Heart right ventricle (tissue), 16 donors: Measurements from ENCODE around the gene GAB2. TPM values are rescaled to one million over a fixed set of nuclear protein-coding genes. Genes with fewer than 3 reads are reported as not detected.

Experiments
- ATAC-seq, 8 donors: fragments of 200-7000 bp; cut with Tn5 transposase; one replicate each; pipeline ENCODE4 v1.9.1; 2020; ENCODE audit warnings: mild to moderate bottlenecking in 8 of 8, moderate library complexity in 8 of 8, moderate number of reproducible peaks in 1 of 8
- DNase-seq, 2 donors: peaks; one replicate each; pipeline ENCODE4 v3.0.0-alpha.2; 2020
- H3K27ac ChIP-seq, 10 donors: fragments of 200-600 bp; sonication (generic) in 2 of 10; one replicate each; pipeline versions ENCODE4 v1.5.0 to v1.8.0; 2020 to 2022; ENCODE audit warnings: mild to moderate bottlenecking in 3 of 10
- H3K27me3 ChIP-seq, 7 donors: fragments of 200-600 bp; one replicate each; pipeline ENCODE4 v1.8.0; 2021 to 2022; ENCODE audit warnings: mild to moderate bottlenecking in 2 of 7
- H3K36me3 ChIP-seq, 9 donors: fragments of 200-600 bp; sonication (generic) in 1 of 9; one replicate each; pipeline versions ENCODE4 v1.5.0 to v1.8.0; 2020 to 2022; ENCODE audit warnings: mild to moderate bottlenecking in 2 of 9
- H3K4me1 ChIP-seq, 9 donors: fragments of 200-600 bp; sonication (generic) in 1 of 9; one replicate each; pipeline versions ENCODE4 v1.5.0 to v1.8.0; 2020 to 2022; ENCODE audit warnings: mild to moderate bottlenecking in 4 of 9
- H3K4me3 ChIP-seq, 10 donors: fragments of 200-600 bp; sonication (generic) in 2 of 10; one replicate each; pipeline versions ENCODE4 v1.5.0 to v1.8.0; 2020 to 2022; ENCODE audit warnings: mild to moderate bottlenecking in 7 of 10, moderate library complexity in 2 of 10
- H3K9me3 ChIP-seq, 11 donors: fragments of 200-600 bp in 10 of 11; sonication (generic) in 2 of 11; one replicate each; pipeline versions ENCODE4 v1.5.0 to v1.8.0; 2013 to 2022; ENCODE audit warnings: mild to moderate bottlenecking in 2 of 11, control low read depth in 1 of 11, moderate library complexity in 1 of 11
- WGBS, 2 donors: extraction: QIAGEN DNeasy Blood & Tissue Kit; methylation state at CpG; one replicate each; pipeline ENCODE4 v1.1.7; 2013; ENCODE audit warnings: inconsistent platforms in 1 of 2; 5-methylcytosine and 5-hydroxymethylcytosine counted together
- intact Hi-C, 10 donors: fragments of 100-400 bp; cut with DNase I; formaldehyde crosslinking; loops; one replicate each; pipeline versions ENCODE4 v1.11.1 to v1.14.2; 2022
- polyA plus RNA-seq, 2 donors: library from polyadenylated mRNA; stranded (reverse); fragments of 200-250 nt; gene quantifications; one replicate each; pipeline ENCODE4 v1.2.3, GENCODE V29; 2013
- total RNA-seq, 10 donors: library from RNA; stranded (reverse); fragmentation: NEBNext Ultra II Directional in 3 of 10; extraction: Animal tissue kit (Norgen Biotek cat#: 25700) in 3 of 10; gene quantifications; one replicate each; pipeline versions ENCODE4 v1.2.1 to v1.2.4, GENCODE V29; 2021 to 2023
- TF ChIP-seq, protein P1 (sequence below), 9 donors: fragments of 200-600 bp; sonication (generic) in 2 of 9; IDR thresholded peaks; one replicate each; pipeline versions ENCODE4 v1.5.0 to v1.8.0; 2021 to 2022; ENCODE audit warnings: antibody characterized with exemption in 9 of 9, mild to moderate bottlenecking in 5 of 9, moderate library complexity in 1 of 9
- donor health status: Arrhythmogenic right ventricular cardiomyopathy.
- donor health status: ischemic (EF 13 %, LVEDD 7.1; RV severe dilation, severe dysfunction).
- donor health status: healthy with polysubstance abuse.
- donor health status: DM: no; HTN: yes; CAD: no.
- donor health status: DM: no; HTN: no; CAD: no.
- donor health status: ischemic (EF 25% LVEDD 6.9; RV normal size, moderate dysfunction).
- donor health status: ischemic (EF 25% LVEDD 5.7; RV mildly dilated, moderate dysfunction).
- donor health status: healthy.
- donor health status: DM: yes; HTN: yes; CAD: no.
- donor health status: Ischemic cardiomyopathy.
- donor health status: ischemic (EF 35%, LVEDD 5.7; RV mildly dilated, moderate dysfunction).
- donor health status: nonischemic (EF 11% LVEDD 7.7; RV severe dilation, severe dysfunction).
- donor health status: DM: yes; HTN: yes; CAD: no.
- donor health status: PGD.
- donor health status: ischemic (EF 29% LVEDD 5.4; RV normal size, mild dysfunction).
- donor health status: nonischemic (EF 23%, LVEDD 6.1; RV moderate dilation, normal function).

GAB2 gene
- total and polyA plus RNA-seq, 12 donors: 5.0 to 44.6 (median 27.0) TPM

DNA sequence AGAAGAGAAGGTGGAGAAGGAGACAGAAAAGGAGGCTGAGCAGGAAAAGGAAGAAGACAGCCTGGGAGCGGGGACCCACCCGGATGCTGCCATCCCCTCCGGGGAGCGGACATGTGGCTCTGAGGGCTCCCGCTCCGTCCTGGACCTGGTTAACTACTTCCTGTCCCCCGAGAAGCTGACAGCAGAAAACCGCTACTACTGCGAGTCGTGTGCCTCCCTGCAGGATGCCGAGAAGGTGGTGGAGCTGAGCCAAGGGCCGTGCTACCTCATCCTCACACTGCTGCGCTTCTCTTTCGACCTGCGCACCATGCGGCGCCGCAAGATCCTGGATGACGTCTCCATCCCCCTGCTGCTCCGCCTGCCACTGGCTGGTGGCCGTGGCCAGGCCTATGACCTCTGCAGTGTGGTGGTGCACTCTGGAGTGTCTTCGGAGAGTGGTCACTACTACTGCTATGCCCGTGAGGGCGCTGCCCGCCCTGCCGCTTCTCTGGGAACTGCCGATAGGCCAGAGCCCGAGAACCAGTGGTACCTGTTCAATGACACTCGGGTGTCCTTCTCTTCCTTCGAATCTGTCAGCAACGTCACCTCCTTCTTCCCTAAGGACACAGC, 207.5 kb downstream of the GAB2 start:
- Histone ChIP-seq H3K36me3 (peaks cover 0 to 80% (median 17%) of the 10 kb centered on the region in 9 donors), H3K4me3 (no peak overlapping the region), H3K9me3 (no peaks in the 10 kb centered on the region), H3K4me1 (peaks cover 0 to 10% (median 0%) of the 10 kb centered on the region in 9 donors), H3K27ac (no peak overlapping the region), H3K27me3 (no peaks in the 10 kb centered on the region)
- no peak for ATAC-seq
- 87 to 90% methylated on average over 31 of the region's 31 CpGs for WGBS, 2 donors
- TF ChIP-seq, protein P1, sequence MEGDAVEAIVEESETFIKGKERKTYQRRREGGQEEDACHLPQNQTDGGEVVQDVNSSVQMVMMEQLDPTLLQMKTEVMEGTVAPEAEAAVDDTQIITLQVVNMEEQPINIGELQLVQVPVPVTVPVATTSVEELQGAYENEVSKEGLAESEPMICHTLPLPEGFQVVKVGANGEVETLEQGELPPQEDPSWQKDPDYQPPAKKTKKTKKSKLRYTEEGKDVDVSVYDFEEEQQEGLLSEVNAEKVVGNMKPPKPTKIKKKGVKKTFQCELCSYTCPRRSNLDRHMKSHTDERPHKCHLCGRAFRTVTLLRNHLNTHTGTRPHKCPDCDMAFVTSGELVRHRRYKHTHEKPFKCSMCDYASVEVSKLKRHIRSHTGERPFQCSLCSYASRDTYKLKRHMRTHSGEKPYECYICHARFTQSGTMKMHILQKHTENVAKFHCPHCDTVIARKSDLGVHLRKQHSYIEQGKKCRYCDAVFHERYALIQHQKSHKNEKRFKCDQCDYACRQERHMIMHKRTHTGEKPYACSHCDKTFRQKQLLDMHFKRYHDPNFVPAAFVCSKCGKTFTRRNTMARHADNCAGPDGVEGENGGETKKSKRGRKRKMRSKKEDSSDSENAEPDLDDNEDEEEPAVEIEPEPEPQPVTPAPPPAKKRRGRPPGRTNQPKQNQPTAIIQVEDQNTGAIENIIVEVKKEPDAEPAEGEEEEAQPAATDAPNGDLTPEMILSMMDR (IDR thresholded peaks at IDR 0.05): no peak
- DNase-seq: no peak
- intact Hi-C loops: no loop called here

DNA sequence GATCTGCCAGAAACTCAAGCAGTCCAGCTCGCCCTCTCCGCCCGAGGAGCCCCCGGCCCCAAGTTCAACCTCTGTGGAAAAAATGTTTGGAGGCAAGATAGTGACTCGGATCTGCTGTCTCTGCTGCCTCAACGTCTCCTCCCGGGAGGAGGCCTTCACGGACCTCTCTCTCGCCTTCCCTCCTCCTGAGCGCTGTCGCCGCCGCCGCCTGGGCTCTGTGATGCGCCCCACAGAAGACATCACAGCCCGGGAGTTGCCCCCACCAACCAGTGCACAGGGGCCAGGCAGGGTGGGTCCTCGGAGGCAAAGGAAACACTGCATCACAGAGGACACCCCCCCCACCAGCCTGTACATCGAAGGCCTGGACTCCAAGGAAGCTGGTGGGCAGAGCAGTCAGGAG, 208.1 kb downstream of the GAB2 start:
- no peak for ATAC-seq
- Histone ChIP-seq H3K27ac (no peak overlapping the region), H3K9me3 (no peaks in the 10 kb centered on the region), H3K4me1 (peaks cover 0 to 10% (median 0%) of the 10 kb centered on the region in 9 donors), H3K27me3 (no peaks in the 10 kb centered on the region), H3K36me3 (peaks cover 0 to 77% (median 12%) of the 10 kb centered on the region in 9 donors), H3K4me3 (no peak overlapping the region)
- intact Hi-C loops: no loop called here
- TF ChIP-seq, protein P1 (IDR thresholded peaks at IDR 0.05): no peak
- no peak for DNase-seq
- WGBS, 2 donors: 84 to 89% methylated on average over 18 of the region's 18 CpGs

DNA sequence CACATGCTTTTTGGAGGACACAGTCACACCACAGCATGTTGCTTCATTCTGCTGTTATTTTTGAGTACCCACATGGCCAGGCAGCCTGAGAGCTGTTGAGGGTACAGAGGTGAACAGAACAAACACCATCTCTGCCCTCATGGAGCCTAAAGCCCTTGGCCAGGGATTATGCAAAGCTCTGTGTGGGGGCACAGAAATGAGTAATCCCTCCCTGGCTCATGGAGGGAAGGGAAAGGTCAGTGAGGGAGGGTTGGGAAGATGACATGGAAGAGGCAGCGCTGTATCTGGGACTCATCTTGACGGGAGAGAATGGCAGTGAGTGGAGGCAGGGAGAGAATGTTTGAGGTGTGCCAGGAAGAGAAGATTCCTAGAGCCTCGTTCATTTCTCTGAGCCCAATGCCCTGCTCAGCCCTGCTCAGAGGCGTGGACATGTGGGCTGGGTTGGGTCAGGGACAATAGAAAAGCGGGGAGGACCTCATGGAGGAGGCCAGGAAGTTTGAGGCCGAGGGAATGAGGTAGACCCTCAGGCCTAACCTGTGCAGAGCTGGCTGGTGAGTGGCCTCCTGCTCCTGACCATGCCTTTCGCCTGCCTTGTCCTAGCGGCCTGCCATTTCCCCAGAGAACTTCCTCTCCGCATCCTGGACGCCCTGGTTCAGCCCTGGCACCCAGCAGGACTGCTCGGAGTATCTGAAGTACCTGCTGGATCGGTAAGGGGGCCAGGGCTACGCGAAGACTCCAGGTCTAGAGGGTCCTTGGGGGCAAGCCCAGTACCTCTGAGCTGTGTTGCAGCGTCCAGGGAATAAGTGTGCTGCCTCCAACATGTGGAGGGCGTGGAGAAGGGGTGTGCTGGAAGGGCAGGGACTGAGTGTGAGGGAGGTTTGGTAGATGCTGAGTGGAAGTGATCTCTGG, 209.1 kb downstream of the GAB2 start:
- Histone ChIP-seq H3K4me1 (peaks cover 0 to 10% (median 0%) of the 10 kb centered on the region in 9 donors), H3K27ac (no peak overlapping the region), H3K4me3 (no peak overlapping the region), H3K27me3 (no peaks in the 10 kb centered on the region), H3K36me3 (peaks cover 0 to 71% (median 12%) of the 10 kb centered on the region in 9 donors), H3K9me3 (no peaks in the 10 kb centered on the region)
- DNase-seq (no peak), ATAC-seq (peak in 4 of 8 donors; percentile 10 to 39 (median 20))
- 94 to 95% methylated on average over 16 of the region's 16 CpGs for WGBS, 2 donors
- intact Hi-C loops: no loop called here
- TF ChIP-seq, protein P1 (IDR thresholded peaks at IDR 0.05): no peak

DNA sequence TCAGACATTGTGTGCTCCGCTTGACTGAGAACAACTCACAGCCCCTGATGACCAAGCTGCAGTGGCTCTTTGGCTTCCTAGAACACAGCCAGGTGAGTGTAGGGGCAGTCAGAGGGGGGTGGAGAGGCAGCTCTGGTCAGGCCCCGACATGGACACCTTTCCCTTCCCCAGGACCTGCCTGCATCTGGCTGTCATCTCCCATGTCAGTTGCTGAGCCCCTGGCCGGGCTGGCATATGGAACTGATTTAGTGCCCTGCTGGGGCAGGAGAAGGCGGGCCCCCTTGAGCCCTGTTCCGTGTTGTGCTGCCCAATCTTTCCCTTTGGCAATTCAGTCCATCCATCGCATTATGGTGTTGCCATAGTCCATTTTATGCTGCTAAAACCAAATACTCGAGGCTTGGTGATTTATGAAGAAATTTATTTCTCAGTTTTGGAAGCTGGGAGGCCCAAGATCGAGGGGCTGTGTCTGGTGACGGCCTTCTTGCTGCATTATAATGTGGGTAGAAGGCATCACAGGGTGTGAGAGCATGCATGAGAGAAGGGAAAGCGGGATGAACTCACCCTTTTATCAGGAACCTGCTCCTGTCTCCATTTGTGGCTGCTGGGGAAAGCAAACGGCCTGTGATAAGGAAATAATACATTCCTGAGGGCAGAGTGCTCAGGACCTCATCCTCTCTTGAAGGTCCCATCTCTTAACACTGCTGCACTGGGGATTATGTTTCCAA, 209.9 kb downstream of the GAB2 start:
- Histone ChIP-seq H3K4me1 (peaks cover 0 to 12% (median 0%) of the 10 kb centered on the region in 9 donors), H3K27ac (no peak overlapping the region), H3K27me3 (no peaks in the 10 kb centered on the region), H3K36me3 (peaks cover 0 to 75% (median 12%) of the 10 kb centered on the region in 9 donors), H3K4me3 (no peak overlapping the region), H3K9me3 (no peaks in the 10 kb centered on the region)
- whole genome bisulfite sequencing, 2 donors: 90 to 91% methylated on average over 11 of the region's 11 CpGs
- TF ChIP-seq, protein P1 (IDR thresholded peaks at IDR 0.05): no peak
- DNase-seq (no peak), ATAC-seq (peak in 1 of 8 donors; percentile 12)
- intact Hi-C loops: no loop called here
